ENCODE results near the gene ZEB2.

DNA sequence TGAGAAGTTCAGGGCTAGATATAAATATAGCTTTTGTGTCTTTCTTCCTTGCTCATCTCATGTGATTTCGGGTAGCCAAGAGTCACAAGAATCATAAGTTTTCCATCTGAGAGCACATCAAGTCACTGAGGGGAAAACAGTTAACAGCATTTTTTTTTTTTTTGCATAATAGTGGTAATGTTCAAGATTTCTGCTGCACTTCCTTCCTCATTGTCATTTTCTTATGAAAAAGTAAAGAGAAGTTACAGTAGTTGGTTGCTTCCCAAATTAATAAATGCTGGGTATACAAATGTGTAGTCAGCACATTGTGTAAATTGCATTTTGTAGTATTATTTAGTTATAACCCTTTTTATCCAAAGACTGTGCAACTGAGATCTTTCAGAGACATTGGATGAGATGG, 93.6 kb downstream of the ZEB2 start:
- TF ChIP-seq CTCF (IDR thresholded peaks at IDR 0.05) = no peak
- no peak for TF ChIP-seq POLR2A (IDR thresholded peaks at IDR 0.05)

Data from thyroid gland (tissue), 4 donors.